ENCODE data around the gene SEZ6L. TPM values are rescaled to one million over a fixed set of nuclear protein-coding genes. Genes with fewer than 3 reads are reported as not detected.

Gene SEZ6L
- total RNA-seq, 1 donor from 2014 or later: 109 TPM

DNA sequence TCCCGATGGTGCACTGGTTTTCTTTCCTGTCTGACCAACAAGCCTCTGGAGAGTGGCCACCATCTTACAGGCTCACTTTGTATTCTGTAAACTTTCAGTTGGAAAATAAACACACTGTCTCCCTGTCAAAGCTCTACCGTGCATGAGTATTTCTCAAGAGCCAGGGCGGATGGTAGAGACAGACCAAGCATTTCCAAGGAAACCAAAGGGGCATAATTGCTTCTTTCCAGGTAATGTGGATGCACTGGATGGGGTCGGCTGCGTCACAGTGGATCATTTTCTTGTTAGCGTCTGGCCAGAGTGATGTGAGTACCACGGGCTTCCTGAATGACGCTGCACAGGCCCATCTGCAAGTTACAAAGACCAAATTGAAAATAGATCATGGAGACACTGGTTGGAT is 5.1 kb upstream of the SEZ6L start:
- peaks cover 5% of the 10 kb centered on the region for H3K27me3 Mint-ChIP-seq (ENCODE audit: unreplicated experiment)
- H3K27ac Mint-ChIP-seq (ENCODE audit: unreplicated experiment): no peak overlapping the region
- TF ChIP-seq, protein P1, sequence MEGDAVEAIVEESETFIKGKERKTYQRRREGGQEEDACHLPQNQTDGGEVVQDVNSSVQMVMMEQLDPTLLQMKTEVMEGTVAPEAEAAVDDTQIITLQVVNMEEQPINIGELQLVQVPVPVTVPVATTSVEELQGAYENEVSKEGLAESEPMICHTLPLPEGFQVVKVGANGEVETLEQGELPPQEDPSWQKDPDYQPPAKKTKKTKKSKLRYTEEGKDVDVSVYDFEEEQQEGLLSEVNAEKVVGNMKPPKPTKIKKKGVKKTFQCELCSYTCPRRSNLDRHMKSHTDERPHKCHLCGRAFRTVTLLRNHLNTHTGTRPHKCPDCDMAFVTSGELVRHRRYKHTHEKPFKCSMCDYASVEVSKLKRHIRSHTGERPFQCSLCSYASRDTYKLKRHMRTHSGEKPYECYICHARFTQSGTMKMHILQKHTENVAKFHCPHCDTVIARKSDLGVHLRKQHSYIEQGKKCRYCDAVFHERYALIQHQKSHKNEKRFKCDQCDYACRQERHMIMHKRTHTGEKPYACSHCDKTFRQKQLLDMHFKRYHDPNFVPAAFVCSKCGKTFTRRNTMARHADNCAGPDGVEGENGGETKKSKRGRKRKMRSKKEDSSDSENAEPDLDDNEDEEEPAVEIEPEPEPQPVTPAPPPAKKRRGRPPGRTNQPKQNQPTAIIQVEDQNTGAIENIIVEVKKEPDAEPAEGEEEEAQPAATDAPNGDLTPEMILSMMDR (IDR thresholded peaks at IDR 0.05; ENCODE audit: partially characterized antibody, unreplicated experiment): no peak
- no peak for DNase-seq
- peaks cover 8% of the 10 kb centered on the region for H3K9me3 Mint-ChIP-seq (ENCODE audit: unreplicated experiment)
- no peak overlapping the region for H3K4me3 Mint-ChIP-seq (ENCODE audit: unreplicated experiment)
- H3K36me3 Mint-ChIP-seq (ENCODE audit: unreplicated experiment): no peaks in the 10 kb centered on the region
- peaks cover 13% of the 10 kb centered on the region for H3K4me1 Mint-ChIP-seq (ENCODE audit: low read depth, unreplicated experiment)

DNA sequence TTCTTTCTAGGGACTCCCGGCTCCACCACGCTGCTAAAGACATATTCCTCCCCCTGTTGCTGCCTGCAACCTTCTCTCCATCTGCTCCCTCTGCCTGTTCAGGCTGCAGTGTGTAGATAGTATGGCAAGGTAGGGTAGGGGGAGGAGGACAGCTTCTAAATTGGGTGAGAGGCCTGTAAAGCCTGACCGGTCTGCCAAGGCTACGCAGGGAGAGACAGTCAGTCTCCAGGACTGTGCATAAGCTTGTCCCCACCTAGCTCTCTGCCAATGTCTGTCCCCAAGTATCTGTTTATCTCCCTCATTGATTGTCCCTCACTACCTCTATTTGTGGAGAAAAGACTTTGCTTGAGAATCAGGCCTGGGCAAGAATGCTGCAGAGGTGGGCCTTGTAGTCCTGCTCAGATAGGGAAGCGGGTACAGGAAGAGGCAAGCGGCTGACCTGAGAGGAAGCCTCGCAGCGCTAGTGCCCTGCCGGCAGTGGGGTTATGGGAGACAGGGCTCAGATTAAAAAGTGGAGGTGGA is 871 bp upstream of the SEZ6L start:
- Mint-ChIP-seq H3K9me3 (ENCODE audit: unreplicated experiment) (peaks cover 12% of the 10 kb centered on the region), H3K27ac (ENCODE audit: unreplicated experiment) (peak overlapping the region; percentile 88), H3K27me3 (ENCODE audit: unreplicated experiment) (peaks cover 11% of the 10 kb centered on the region), H3K36me3 (ENCODE audit: unreplicated experiment) (no peaks in the 10 kb centered on the region), H3K4me1 (ENCODE audit: low read depth, unreplicated experiment) (peaks cover 25% of the 10 kb centered on the region), H3K4me3 (ENCODE audit: unreplicated experiment) (peak overlapping the region; percentile 82)
- DNase-seq: peak; percentile 50
- TF ChIP-seq, protein P1 (IDR thresholded peaks at IDR 0.05; ENCODE audit: partially characterized antibody, unreplicated experiment): no peak

DNA sequence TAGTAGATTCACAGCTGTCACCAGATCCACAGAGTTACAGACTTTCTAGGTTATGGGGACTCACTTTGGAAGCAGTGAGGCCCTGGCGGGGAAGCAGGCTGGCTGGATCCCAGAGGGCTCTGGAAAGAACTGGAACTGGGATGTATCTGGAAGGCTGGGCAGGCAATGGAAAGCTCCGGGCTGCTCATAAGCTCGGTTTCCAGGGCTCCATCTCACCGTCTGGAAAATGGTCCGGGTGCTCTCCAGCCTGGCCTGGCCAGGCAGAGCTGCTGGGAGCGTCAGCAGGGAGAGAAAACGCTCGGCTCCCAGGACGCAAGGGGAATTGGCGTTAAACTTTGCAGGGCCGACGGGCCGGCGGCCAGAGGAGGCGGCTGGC is 335 bp upstream of the SEZ6L start:
- peaks cover 11% of the 10 kb centered on the region for H3K27me3 Mint-ChIP-seq (ENCODE audit: unreplicated experiment)
- H3K36me3 Mint-ChIP-seq (ENCODE audit: unreplicated experiment): no peaks in the 10 kb centered on the region
- peaks cover 26% of the 10 kb centered on the region for H3K4me1 Mint-ChIP-seq (ENCODE audit: low read depth, unreplicated experiment)

DNA sequence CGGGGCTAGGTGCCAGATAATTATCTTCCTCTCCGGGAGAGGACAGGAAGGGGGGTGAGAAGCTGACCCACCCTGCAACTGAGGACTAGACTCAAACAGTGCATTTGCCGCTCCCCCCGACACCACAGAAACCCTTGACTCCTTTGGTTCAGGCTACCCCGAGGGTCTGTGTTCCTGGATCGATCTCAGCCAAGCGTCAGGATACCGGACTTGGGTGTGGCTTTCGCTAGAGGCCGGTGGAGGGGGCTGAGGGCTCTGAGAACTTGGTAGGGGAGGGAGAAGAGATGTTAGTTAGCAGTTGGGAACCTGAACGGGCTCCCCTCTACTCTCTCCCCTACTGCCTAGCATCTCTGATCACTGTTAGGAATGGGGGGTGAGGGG is 840 bp downstream of the SEZ6L start:
- TF ChIP-seq, protein P1 (IDR thresholded peaks at IDR 0.05; ENCODE audit: partially characterized antibody, unreplicated experiment): no peak
- Mint-ChIP-seq H3K27ac (ENCODE audit: unreplicated experiment) (peak overlapping the region; percentile 86), H3K4me1 (ENCODE audit: low read depth, unreplicated experiment) (peaks cover 30% of the 10 kb centered on the region), H3K36me3 (ENCODE audit: unreplicated experiment) (no peaks in the 10 kb centered on the region), H3K27me3 (ENCODE audit: unreplicated experiment) (peaks cover 11% of the 10 kb centered on the region), H3K9me3 (ENCODE audit: unreplicated experiment) (peaks cover 13% of the 10 kb centered on the region), H3K4me3 (ENCODE audit: unreplicated experiment) (peak overlapping the region; percentile 93)
- peak; percentile 65 for DNase-seq

More for the DNA sequence above, 335 bp upstream of the SEZ6L start:
- TF ChIP-seq, protein P1 (IDR thresholded peaks at IDR 0.05; ENCODE audit: partially characterized antibody, unreplicated experiment): no peak
- H3K27ac Mint-ChIP-seq (ENCODE audit: unreplicated experiment): peak overlapping the region; percentile 88
- H3K9me3 Mint-ChIP-seq (ENCODE audit: unreplicated experiment): peaks cover 12% of the 10 kb centered on the region
- DNase-seq: no peak
- H3K4me3 Mint-ChIP-seq (ENCODE audit: unreplicated experiment): peak overlapping the region; percentile 82

DNA sequence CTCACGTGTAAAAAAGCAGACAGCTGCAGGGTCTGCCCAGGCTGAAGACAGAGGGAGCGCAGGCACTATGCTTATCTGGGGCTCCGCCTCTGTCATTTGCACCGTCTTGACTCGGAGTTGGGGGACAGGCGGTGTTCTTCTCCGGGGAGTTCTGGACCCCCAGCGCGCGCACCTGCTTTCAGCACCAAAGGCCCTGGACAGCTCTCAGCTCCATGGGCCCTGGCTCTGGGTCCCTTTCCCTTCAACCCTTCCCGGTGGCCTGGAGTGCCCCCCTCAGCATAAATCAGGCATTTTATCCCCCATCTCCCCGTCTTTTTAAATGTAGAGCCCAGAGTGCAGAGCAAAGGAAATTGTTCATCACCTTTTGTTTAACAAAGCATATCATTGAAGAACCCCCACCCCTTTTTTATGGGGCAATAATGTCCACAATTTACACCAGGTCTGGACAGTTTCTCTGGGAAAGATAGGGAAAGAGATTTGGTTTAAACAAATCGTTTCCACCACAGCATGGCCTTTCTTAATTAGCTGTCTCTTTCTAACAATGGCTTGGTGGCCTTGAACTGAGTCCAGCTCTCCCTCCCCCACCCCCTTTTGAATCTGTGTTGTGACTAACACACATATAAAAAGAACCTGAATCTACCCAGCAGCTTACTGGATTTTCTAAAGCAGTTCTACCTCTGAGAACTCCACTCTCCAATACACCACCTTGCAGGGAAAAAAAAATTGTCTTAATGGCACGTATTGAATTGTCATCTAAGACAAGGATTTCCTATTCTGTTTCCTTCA is 1.7 kb downstream of the SEZ6L start:
- peak; percentile 39 for DNase-seq
- H3K27me3 Mint-ChIP-seq (ENCODE audit: unreplicated experiment): peaks cover 11% of the 10 kb centered on the region
- H3K36me3 Mint-ChIP-seq (ENCODE audit: unreplicated experiment): no peaks in the 10 kb centered on the region
- TF ChIP-seq, protein P1 (IDR thresholded peaks at IDR 0.05; ENCODE audit: partially characterized antibody, unreplicated experiment): no peak
- H3K4me1 Mint-ChIP-seq (ENCODE audit: low read depth, unreplicated experiment): peaks cover 30% of the 10 kb centered on the region
- H3K9me3 Mint-ChIP-seq (ENCODE audit: unreplicated experiment): peaks cover 13% of the 10 kb centered on the region
- H3K4me3 Mint-ChIP-seq (ENCODE audit: unreplicated experiment): peak overlapping the region; percentile 93
- peak overlapping the region; percentile 86 for H3K27ac Mint-ChIP-seq (ENCODE audit: unreplicated experiment)
